Karpas-422 (cell line): ENCODE data around the gene INSYN2A. TPM values are rescaled to one million over a fixed set of nuclear protein-coding genes. Genes with fewer than 3 reads are reported as not detected.

Experiments used
- DNase-seq: peaks from one replicate; pipeline ENCODE4 v3.0.0-alpha.2; 2015
- H2AFZ ChIP-seq: fragments of 200-600 bp; sonication (generic); 2 replicates; pipeline ENCODE4 v1.6.1; 2014; ENCODE audit warnings: antibody characterized with exemption, low read length, mixed read lengths
- H3K27ac ChIP-seq: fragments of 200-600 bp; sonication (generic); 2 replicates; pipeline ENCODE4 v1.5.1; 2014; ENCODE audit warnings: mild to moderate bottlenecking, low read length, moderate library complexity
- H3K27me3 ChIP-seq: fragments of 200-600 bp; sonication (generic); 2 replicates; pipeline ENCODE4 v1.6.1; 2014; ENCODE audit warnings: low read length, mixed read lengths
- H3K36me3 ChIP-seq: fragments of 200-600 bp; sonication (generic); 2 replicates; pipeline ENCODE4 v1.6.1; 2014; ENCODE audit warnings: low read length, mixed read lengths; ENCODE audit not compliant: insufficient read depth
- H3K4me1 ChIP-seq: fragments of 200-600 bp; sonication (generic); 2 replicates; pipeline ENCODE4 v1.6.1; 2014; ENCODE audit warnings: mild to moderate bottlenecking, low read length, mixed read lengths
- H3K4me2 ChIP-seq: fragments of 200-600 bp; sonication (generic); 2 replicates; pipeline ENCODE4 v1.6.1; 2014; ENCODE audit warnings: low read length, low read depth, mild to moderate bottlenecking; ENCODE audit not compliant: poor library complexity, severe bottlenecking
- H3K4me3 ChIP-seq: fragments of 200-600 bp; sonication (generic); 2 replicates; pipeline ENCODE4 v1.5.1; 2014; ENCODE audit warnings: mild to moderate bottlenecking, antibody characterized with exemption, low read length, mixed read lengths
- H3K79me2 ChIP-seq: fragments of 200-600 bp; sonication (generic); 2 replicates; pipeline ENCODE4 v1.6.1; 2014; ENCODE audit warnings: mild to moderate bottlenecking, low read length, mixed read lengths
- H3K9ac ChIP-seq: fragments of 200-600 bp; sonication (generic); 2 replicates; pipeline ENCODE4 v1.6.0; 2014; ENCODE audit warnings: low read length
- H3K9me2 ChIP-seq: fragments of 200-600 bp; sonication (generic), shearing (Covaris generic); replicated peaks from 2 replicates; pipeline ENCODE4 v1.6.0; 2014; ENCODE audit warnings: mild to moderate bottlenecking, low read length, moderate library complexity; ENCODE audit not compliant: insufficient read depth
- H3K9me3 ChIP-seq: fragments of 300-700, 200-600 bp; sonication (generic); 2 replicates; pipeline ENCODE4 v1.6.1; 2014; ENCODE audit warnings: low read length, mixed read lengths
- H4K20me1 ChIP-seq: fragments of 200-600 bp; sonication (generic); 2 replicates; pipeline ENCODE4 v1.6.1; 2014; ENCODE audit warnings: mild to moderate bottlenecking, antibody characterized with exemption, low read length, low read depth; ENCODE audit not compliant: insufficient read depth
- total RNA-seq: library from RNA; depleted of rRNA; stranded (reverse); fragments of >200 nt; shearing (Covaris generic); gene quantifications from 2 replicates; pipeline ENCODE4 v1.2.3, GENCODE V29; 2014; ENCODE audit warnings: low replicate concordance

The INSYN2A gene
- total RNA-seq, 1 experiment from 2014 or later: not detected

GRCh38 chr10:127175357-127176110 lies 20.9 kb downstream of the INSYN2A start:
- Histone ChIP-seq H3K9me3 (no peaks in the 10 kb centered on the region), H3K4me1 (no peaks in the 10 kb centered on the region), H3K79me2 (no peaks in the 10 kb centered on the region), H3K4me2 (no peak overlapping the region), H3K4me3 (no peak overlapping the region), H3K9me2 (no peaks in the 10 kb centered on the region), H4K20me1 (no peaks in the 10 kb centered on the region), H2AFZ (no peak overlapping the region), H3K27ac (no peak overlapping the region), H3K27me3 (no peaks in the 10 kb centered on the region), H3K36me3 (no peaks in the 10 kb centered on the region), H3K9ac (no peak overlapping the region)
- DNase-seq: no peak

DNA sequence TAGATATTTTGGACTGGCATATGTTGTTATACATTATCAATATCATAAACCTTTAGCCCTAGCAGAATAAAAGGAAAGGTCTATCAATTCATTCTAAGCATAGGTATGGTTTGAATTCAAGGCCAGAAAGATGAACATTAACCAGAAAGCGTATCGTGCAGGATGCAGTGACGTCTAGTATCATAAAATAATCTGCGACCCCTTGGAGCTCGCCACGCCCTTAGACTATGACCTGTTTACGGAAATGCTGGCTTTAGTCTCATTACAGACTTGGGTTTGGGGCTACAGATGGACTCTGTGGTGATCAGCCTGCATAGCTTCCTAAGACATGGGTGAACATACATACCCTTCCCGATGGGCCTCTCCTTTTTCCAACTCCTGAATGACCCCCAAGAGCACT lies 21.5 kb downstream of the INSYN2A start:
- Histone ChIP-seq H2AFZ (no peak overlapping the region), H4K20me1 (no peaks in the 10 kb centered on the region), H3K79me2 (no peaks in the 10 kb centered on the region), H3K36me3 (no peaks in the 10 kb centered on the region), H3K27me3 (no peaks in the 10 kb centered on the region), H3K4me3 (no peak overlapping the region), H3K4me2 (no peak overlapping the region), H3K4me1 (no peaks in the 10 kb centered on the region), H3K9ac (no peak overlapping the region), H3K9me3 (no peaks in the 10 kb centered on the region), H3K9me2 (no peaks in the 10 kb centered on the region), H3K27ac (no peak overlapping the region)
- no peak for DNase-seq

- no peaks in the 10 kb centered on the region for H3K9me2 ChIP-seq
- no peaks in the 10 kb centered on the region for H4K20me1 ChIP-seq
- no peak overlapping the region for H3K4me2 ChIP-seq
- no peak overlapping the region for H3K9ac ChIP-seq
- H3K4me1 ChIP-seq: no peaks in the 10 kb centered on the region
- H3K9me3 ChIP-seq: no peaks in the 10 kb centered on the region
- no peaks in the 10 kb centered on the region for H3K36me3 ChIP-seq
- no peak overlapping the region for H3K4me3 ChIP-seq
- no peak overlapping the region for H3K27ac ChIP-seq
- no peak overlapping the region for H2AFZ ChIP-seq
- H3K79me2 ChIP-seq: no peaks in the 10 kb centered on the region
- no peaks in the 10 kb centered on the region for H3K27me3 ChIP-seq
- DNase-seq: no peak
Observed at GRCh38 chr10:127168261-127168660, 28.1 kb downstream of the INSYN2A start.

DNA sequence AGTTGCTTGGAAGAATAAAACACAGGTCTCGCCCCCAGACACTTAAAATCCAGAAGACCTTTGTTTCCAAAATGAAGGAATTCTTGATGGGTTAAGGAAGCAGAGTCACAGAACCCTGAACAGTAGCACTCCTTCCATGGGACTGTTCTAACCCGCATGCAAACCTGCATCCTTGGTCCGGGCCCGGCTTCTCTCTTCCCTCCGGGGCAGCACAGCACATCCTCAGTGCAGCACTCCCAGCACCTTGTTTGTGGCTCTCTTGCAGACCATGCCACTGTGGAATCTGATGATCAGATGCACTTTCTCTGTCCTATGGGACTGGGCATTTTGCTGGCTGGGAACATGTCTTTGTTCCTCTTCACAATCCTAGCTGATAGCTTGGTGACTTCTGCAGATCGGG lies 33.5 kb downstream of the INSYN2A start:
- H3K36me3 ChIP-seq: no peaks in the 10 kb centered on the region
- no peak for DNase-seq
- H3K9me2 ChIP-seq: no peaks in the 10 kb centered on the region
- no peaks in the 10 kb centered on the region for H4K20me1 ChIP-seq
- no peaks in the 10 kb centered on the region for H3K79me2 ChIP-seq
- H3K9ac ChIP-seq: no peak overlapping the region
- no peaks in the 10 kb centered on the region for H3K27me3 ChIP-seq
- no peaks in the 10 kb centered on the region for H3K4me1 ChIP-seq
- no peak overlapping the region for H3K4me3 ChIP-seq
- no peak overlapping the region for H2AFZ ChIP-seq
- H3K27ac ChIP-seq: no peak overlapping the region
- H3K4me2 ChIP-seq: no peak overlapping the region
- no peaks in the 10 kb centered on the region for H3K9me3 ChIP-seq

DNA sequence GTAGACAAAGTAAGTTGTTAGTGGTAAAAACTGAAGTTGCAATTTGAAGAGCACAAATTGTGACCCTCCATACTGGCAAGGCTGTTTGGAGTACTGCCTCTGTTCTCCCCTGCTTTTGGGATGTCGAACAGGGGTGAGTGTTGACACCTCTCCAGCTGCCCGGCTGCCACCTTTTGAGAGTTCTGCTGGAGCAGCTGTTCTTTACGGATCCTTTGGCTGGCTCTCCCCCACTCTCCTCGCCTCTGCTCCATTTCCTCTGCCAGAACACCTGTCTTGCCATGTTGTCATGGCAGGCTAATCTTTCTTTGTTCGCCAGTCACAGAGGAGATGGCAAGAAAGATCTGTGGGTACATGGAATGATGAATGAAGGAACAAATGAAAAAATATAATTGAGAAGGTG lies 34.9 kb downstream of the INSYN2A start:
- H3K4me2 ChIP-seq: no peak overlapping the region
- H4K20me1 ChIP-seq: no peaks in the 10 kb centered on the region
- H3K9ac ChIP-seq: no peak overlapping the region
- no peaks in the 10 kb centered on the region for H3K79me2 ChIP-seq
- no peak overlapping the region for H3K27ac ChIP-seq
- H3K4me1 ChIP-seq: no peaks in the 10 kb centered on the region
- DNase-seq: no peak
- H2AFZ ChIP-seq: no peak overlapping the region
- H3K9me3 ChIP-seq: no peaks in the 10 kb centered on the region
- H3K36me3 ChIP-seq: no peaks in the 10 kb centered on the region
- no peak overlapping the region for H3K4me3 ChIP-seq
- no peaks in the 10 kb centered on the region for H3K9me2 ChIP-seq
- H3K27me3 ChIP-seq: no peaks in the 10 kb centered on the region

GRCh38 chr10:127159648-127160245 lies 36.6 kb downstream of the INSYN2A start:
- Histone ChIP-seq H3K4me1 (no peaks in the 10 kb centered on the region), H3K9me2 (no peaks in the 10 kb centered on the region), H3K9ac (no peak overlapping the region), H3K4me2 (no peak overlapping the region), H3K79me2 (no peaks in the 10 kb centered on the region), H3K27me3 (no peaks in the 10 kb centered on the region), H3K27ac (no peak overlapping the region), H3K36me3 (no peaks in the 10 kb centered on the region), H2AFZ (no peak overlapping the region), H3K4me3 (no peak overlapping the region), H4K20me1 (no peaks in the 10 kb centered on the region), H3K9me3 (no peaks in the 10 kb centered on the region)
- no peak for DNase-seq

DNA sequence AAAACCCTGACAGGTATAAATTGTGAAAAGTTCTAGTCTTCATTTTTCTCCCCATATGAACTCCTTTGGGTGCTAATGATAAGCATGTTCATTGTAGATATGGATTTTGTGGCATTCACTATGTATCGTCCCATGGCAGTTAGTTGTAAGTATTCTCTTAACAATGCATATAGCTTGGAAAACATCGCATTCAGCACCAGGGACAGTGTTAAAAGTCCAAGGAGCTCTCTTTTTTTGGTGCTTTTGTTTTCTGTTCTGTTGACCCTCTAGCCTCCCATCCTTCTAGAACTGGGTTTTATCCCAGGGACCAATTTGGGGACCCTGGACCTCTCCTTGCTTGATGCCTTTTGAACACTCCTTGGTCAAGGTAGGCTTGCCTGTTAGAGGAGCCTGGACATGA lies 37.7 kb downstream of the INSYN2A start:
- Histone ChIP-seq H3K9me3 (no peaks in the 10 kb centered on the region), H4K20me1 (no peaks in the 10 kb centered on the region), H3K4me3 (no peak overlapping the region), H3K27ac (no peak overlapping the region), H2AFZ (no peak overlapping the region), H3K36me3 (no peaks in the 10 kb centered on the region), H3K9ac (no peak overlapping the region), H3K27me3 (no peaks in the 10 kb centered on the region), H3K4me1 (no peaks in the 10 kb centered on the region), H3K9me2 (no peaks in the 10 kb centered on the region), H3K4me2 (no peak overlapping the region), H3K79me2 (no peaks in the 10 kb centered on the region)
- no peak for DNase-seq

- no peaks in the 10 kb centered on the region for H3K79me2 ChIP-seq
- no peaks in the 10 kb centered on the region for H4K20me1 ChIP-seq
- no peak overlapping the region for H3K9ac ChIP-seq
- no peak overlapping the region for H2AFZ ChIP-seq
- no peaks in the 10 kb centered on the region for H3K36me3 ChIP-seq
- H3K4me2 ChIP-seq: no peak overlapping the region
- no peaks in the 10 kb centered on the region for H3K4me1 ChIP-seq
- H3K9me2 ChIP-seq: no peaks in the 10 kb centered on the region
- DNase-seq: no peak
- no peak overlapping the region for H3K4me3 ChIP-seq
- no peak overlapping the region for H3K27ac ChIP-seq
- no peaks in the 10 kb centered on the region for H3K27me3 ChIP-seq
- H3K9me3 ChIP-seq: no peaks in the 10 kb centered on the region
Observed at GRCh38 chr10:127157506-127158200, 38.7 kb downstream of the INSYN2A start.
